GM18951 (cell line): Measurements from ENCODE around the gene KCNJ11.

Source experiments
- POLR2A ChIP-seq: IDR thresholded peaks from 4 replicates; pipeline ENCODE4 v1.6.1; 2011; ENCODE audit warnings: mild to moderate bottlenecking; ENCODE audit not compliant: insufficient read length, insufficient read depth; ENCODE audit errors: extremely low read depth
- in situ Hi-C: fragments of 300-500 bp; cut with MboI; formaldehyde crosslinking; loops from one replicate; pipeline ENCODE4 v1.12.0; 2022; ENCODE audit warnings: low sequenced_read_pairs, mixed read lengths, inconsistent platforms; ENCODE audit not compliant: unreplicated experiment

KCNJ11 gene

DNA sequence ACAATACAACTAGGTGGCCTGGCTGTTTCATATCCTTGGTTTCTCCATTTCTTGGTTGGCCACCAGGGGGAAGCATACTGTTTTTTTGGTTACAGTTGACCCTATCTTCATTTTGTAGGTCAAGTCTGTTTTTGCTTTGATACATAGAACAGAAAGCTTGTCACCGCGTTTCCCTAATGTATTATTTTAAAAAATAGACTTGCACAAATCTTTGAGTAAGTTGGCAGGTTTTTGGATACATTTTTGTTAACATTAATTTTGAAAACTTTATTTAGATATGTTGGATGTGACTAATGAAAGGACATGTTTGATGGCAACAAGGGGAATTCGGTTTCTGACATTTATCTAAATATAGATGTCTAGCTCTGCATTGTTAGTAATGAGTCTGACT is 33.9 kb downstream of the KCNJ11 start:
- in situ Hi-C loops = no loop called here

DNA sequence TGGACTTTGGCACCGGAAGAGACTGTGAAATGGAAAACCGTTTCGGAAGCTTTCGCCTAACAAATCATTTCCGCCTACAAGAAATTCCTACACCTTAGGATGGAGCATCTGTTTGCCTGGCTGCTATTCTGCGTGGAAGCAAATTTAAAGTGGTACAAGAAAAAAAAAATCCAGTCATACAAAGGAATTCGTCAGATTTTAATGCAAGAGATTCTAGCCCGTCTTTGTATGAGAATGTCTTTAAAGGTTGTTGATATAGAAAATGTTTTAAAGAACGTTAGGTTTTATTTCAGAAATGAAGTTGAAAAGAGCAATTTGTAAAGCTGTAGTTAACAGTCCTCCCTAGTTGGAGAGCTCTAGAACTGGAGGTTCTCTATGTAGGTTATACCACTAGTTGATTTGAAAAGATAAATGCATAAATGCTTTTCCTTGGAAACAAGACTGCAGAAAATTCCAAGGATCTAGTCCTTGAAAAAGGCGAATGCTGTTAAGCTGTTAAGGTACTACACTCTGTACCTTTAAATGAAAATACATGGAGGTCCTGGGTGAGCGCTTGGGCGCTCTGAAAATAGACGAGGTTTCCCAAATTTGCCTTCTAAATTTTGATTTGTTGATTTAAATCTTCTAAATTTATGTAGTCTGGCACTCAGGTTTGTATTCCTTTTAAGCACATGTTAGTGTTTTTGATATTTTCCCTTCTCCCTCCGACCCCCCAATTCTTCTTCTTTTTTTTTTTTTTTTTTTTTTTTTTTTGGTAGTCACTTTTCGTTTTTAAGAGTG is 34.4 kb downstream of the KCNJ11 start:
- TF ChIP-seq POLR2A = no peak
- in situ Hi-C loops = no loop called here

More for the DNA sequence above, 33.9 kb downstream of the KCNJ11 start:
- no peak for TF ChIP-seq POLR2A

GRCh38 chr11:17352950-17353820 is 35.3 kb downstream of the KCNJ11 start:
- in situ Hi-C loops = no loop called here
- TF ChIP-seq POLR2A = no peak

DNA sequence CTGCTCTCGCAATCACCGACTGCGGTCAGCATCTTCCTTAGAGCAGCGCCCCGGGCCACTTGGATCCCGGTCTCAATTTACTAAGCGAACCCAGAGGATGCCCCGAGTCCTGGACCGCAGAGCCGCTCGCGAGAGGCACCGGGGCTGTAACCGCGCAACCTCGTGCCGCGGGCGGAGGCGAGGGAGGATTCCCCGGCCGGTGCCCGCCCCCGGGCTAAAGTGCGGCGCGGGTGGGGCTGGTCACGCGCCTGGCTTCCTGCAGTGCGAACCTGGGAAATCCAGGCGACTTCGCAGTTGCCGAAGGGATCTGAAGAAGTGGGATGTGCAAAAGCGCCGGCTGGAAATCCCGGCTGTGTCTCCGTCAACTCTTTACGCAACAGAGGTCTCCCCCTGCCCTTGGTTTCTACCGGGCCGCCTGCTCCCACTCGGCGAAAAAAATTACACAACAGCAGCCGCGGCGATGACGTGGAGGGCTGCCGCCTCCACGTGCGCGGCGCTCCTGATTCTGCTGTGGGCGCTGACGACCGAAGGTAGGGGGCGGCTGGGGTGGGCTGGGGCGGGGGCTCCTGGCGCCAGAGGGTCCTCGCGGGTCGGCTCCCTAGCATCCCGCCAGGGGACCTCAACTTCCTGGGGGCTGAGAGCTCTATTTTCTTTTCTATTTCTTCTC is 36.8 kb downstream of the KCNJ11 start, which contains the start of gene NCR3LG1:
TSS of gene NCR3LG1 (plus strand) at position 291 of the 667 bp plus-strand sequence. CDS start at position 461, 170 bp downstream.
- in situ Hi-C loops = no loop called here
- TF ChIP-seq POLR2A = no peak

- no peak for TF ChIP-seq POLR2A
- in situ Hi-C loops = no loop called here
These were observed 37.3 kb downstream of the KCNJ11 start for GRCh38 chr11:17351172-17351509.

DNA sequence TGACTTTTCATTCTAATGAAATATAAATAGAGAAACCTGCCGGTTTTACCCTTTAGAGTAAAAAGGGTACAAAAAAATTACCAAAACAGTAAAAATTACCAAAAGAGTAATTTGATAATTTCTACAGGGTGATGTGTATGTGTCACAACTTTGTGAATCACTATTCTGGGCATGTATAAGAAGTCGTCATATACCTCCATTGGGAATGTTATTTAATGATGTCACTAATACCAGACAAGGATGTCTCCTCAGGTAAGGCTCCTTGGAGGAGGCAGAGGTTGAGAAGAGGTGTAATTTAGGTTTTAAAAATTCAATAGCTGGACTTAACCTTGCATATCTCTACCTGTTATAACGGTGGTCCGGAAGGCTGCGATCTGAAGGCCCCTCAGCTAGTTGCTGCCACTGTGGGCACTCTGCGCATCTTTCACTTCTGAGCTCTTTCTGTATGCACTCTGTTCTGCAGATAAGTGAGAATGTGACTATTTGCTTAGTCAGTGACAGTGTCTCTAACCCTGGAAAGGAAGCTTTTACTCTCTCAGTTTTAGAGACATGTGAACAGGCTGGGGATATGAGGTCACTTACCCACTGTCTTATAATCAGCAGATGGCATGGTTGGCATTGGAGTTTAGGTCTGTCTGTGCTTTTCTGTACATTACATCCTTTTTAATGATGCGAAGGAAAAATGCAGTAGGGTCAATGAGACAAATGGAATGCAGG is 37.8 kb downstream of the KCNJ11 start:
- TF ChIP-seq POLR2A = no peak
- in situ Hi-C loops = no loop called here

- TF ChIP-seq POLR2A = no peak
- in situ Hi-C loops = no loop called here
These were observed 40.8 kb downstream of the KCNJ11 start for GRCh38 chr11:17347676-17348075.

GRCh38 chr11:17343907-17344306 is 44.6 kb downstream of the KCNJ11 start:
- in situ Hi-C loops = no loop called here
- TF ChIP-seq POLR2A = no peak

- in situ Hi-C loops = no loop called here
These were observed 45.2 kb downstream of the KCNJ11 start for GRCh38 chr11:17343257-17343656.

More at GRCh38 chr11:17343257-17343656, 45.2 kb downstream of the KCNJ11 start:
- no peak for TF ChIP-seq POLR2A
